HepG2 (cell line): ENCODE results near the gene EPHB6. TPM values are rescaled to one million over a fixed set of nuclear protein-coding genes. Genes with fewer than 3 reads are reported as not detected.

Source experiments
- ATAC-seq: fragments of 200-7000 bp; cut with Tn5 transposase; 3 replicates; pipeline ENCODE4 v1.9.1; 2020; ENCODE audit warnings: mild to moderate bottlenecking, moderate library complexity
- Bru-seq: library from RNA; stranded (reverse); fragments of 400-500 nt; gene quantifications from one replicate; lab custom pipeline; 2021; lab: Mats Ljungman, UMichigan
- BruChase-seq, 2 experiments: library from RNA; stranded (reverse); fragments of 400-500 nt; gene quantifications; one replicate each; lab custom pipeline; 2021; lab: Mats Ljungman, UMichigan
- BruUV-seq: library from RNA; stranded (reverse); fragments of 400-500 nt; replicated peaks from 2 replicates; lab custom pipeline; 2021; lab: Mats Ljungman, UMichigan
- CTCF ChIA-PET: fragments of 300-600 bp; formaldehyde crosslinking; extraction: SDS; loops from one replicate; lab custom pipeline; 2021; ENCODE audit warnings: low total read pairs, inconsistent platforms, low intra/inter-chr PET ratio; lab: Yijun Ruan, JAX
- POLR2A ChIA-PET: fragments of 350-600 bp; sonication (Branson Sonifier 250); formaldehyde crosslinking; loops from one replicate; lab custom pipeline; 2020; ENCODE audit warnings: antibody characterized with exemption, inconsistent platforms; lab: Yijun Ruan, JAX
- DNase-seq: peaks from one replicate; pipeline ENCODE4 v3.0.0-alpha.2; 2015; ENCODE audit warnings: low spot score
- FAIRE-seq: peaks from 3 replicates; lab custom pipeline; 2011; peaks lifted over from hg19 to GRCh38; lab: Jason Lieb, UNC
- H2AFZ ChIP-seq: one replicate; pipeline ENCODE4 v1.6.1; 2011; ENCODE audit warnings: low read length, inconsistent platforms
- H3K27ac ChIP-seq: fragments of 300-600 bp; 3 replicates; pipeline ENCODE4 v1.8.0; 2011; ENCODE audit warnings: mixed run types, mild to moderate bottlenecking, mixed read lengths, low read length, inconsistent platforms; ENCODE audit not compliant: insufficient read depth; ENCODE audit errors: extremely low read length
- H3K27me3 ChIP-seq, 2 experiments: fragments of 200-600 bp in 1 of 2; 2 replicates in 1 of 2; 3 replicates in 1 of 2; pipeline versions ENCODE4 v1.6.0 to v1.8.0; 2011; ENCODE audit warnings: low read length in 2 of 2, mild to moderate bottlenecking in 2 of 2, moderate library complexity in 2 of 2, inconsistent platforms in 1 of 2; ENCODE audit not compliant: insufficient read depth in 2 of 2, control insufficient read depth in 1 of 2
- H3K36me3 ChIP-seq, 2 experiments: fragments of 200-600 bp in 1 of 2; replicated peaks in 1 of 2; 2 replicates in 1 of 2; 3 replicates in 1 of 2; pipeline versions ENCODE4 v1.5.1 to v1.8.0; 2011; ENCODE audit warnings: low read length in 2 of 2, inconsistent platforms in 1 of 2; ENCODE audit not compliant: insufficient read depth in 2 of 2, control insufficient read depth in 1 of 2
- H3K4me1 ChIP-seq: 2 replicates; pipeline ENCODE4 v1.5.1; 2012; ENCODE audit warnings: low read length, inconsistent platforms; ENCODE audit not compliant: insufficient read depth
- H3K4me2 ChIP-seq: 2 replicates; pipeline ENCODE4 v1.6.0; 2011; ENCODE audit warnings: low read depth, low read length, inconsistent platforms
- H3K4me3 ChIP-seq, 3 experiments: fragments of 200-600 bp in 1 of 3; sonication (generic), shearing (Covaris generic) in 1 of 3; replicated peaks in 1 of 3; 2 replicates each; pipeline ENCODE4 v1.5.1; 2011 to 2016; ENCODE audit warnings: low read length in 3 of 3, inconsistent platforms in 2 of 3, low read depth in 2 of 3, mild to moderate bottlenecking in 2 of 3, control low read depth in 1 of 3, mixed read lengths in 1 of 3; ENCODE audit not compliant: insufficient read depth in 1 of 3
- H3K79me2 ChIP-seq: one replicate; pipeline ENCODE4 v1.6.1; 2011; ENCODE audit warnings: low read length, inconsistent platforms; ENCODE audit not compliant: insufficient read depth
- H3K9ac ChIP-seq: 2 replicates; pipeline ENCODE4 v1.6.0; 2011; ENCODE audit warnings: mild to moderate bottlenecking, low read depth, low read length, inconsistent platforms; ENCODE audit not compliant: insufficient read depth
- H3K9me3 ChIP-seq: 2 replicates; pipeline ENCODE4 v1.5.1; 2012; ENCODE audit warnings: mild to moderate bottlenecking, low read length
- H4K20me1 ChIP-seq: 2 replicates; pipeline ENCODE4 v1.6.0; 2011; ENCODE audit warnings: inconsistent platforms, mild to moderate bottlenecking, low read length, moderate library complexity; ENCODE audit not compliant: insufficient read depth
- BORCS8-MEF2B ChIP-seq: sonication (generic); formaldehyde crosslinking; IDR thresholded peaks from 2 replicates; pipeline ENCODE4 v1.8.0; 2022; ENCODE audit warnings: mild to moderate bottlenecking, missing genetic modification reagents
- GFI1 ChIP-seq: sonication (generic); formaldehyde crosslinking; IDR thresholded peaks from 2 replicates; pipeline ENCODE4 v1.5.0; 2020; ENCODE audit warnings: missing genetic modification reagents, mild to moderate bottlenecking, borderline replicate concordance
- TFDP1 ChIP-seq: IDR thresholded peaks from 2 replicates; pipeline ENCODE4 v1.6.1; 2016; ENCODE audit warnings: missing compliant biosample characterization, missing genetic modification reagents, borderline replicate concordance
- UBTF ChIP-seq: sonication (generic); formaldehyde crosslinking; IDR thresholded peaks from 2 replicates; pipeline ENCODE4 v1.4.0; 2020; ENCODE audit warnings: mild to moderate bottlenecking, missing genetic modification reagents
- ZNF274 ChIP-seq: sonication (generic); formaldehyde crosslinking; IDR thresholded peaks from 2 replicates; pipeline ENCODE4 v1.5.1; 2020; ENCODE audit warnings: mild to moderate bottlenecking, missing genetic modification reagents
- ZNF574 ChIP-seq: sonication (generic); formaldehyde crosslinking; IDR thresholded peaks from 2 replicates; pipeline ENCODE4 v1.4.0; 2020; ENCODE audit warnings: missing genetic modification reagents
- WGBS: methylation state at CpG from one replicate; pipeline ENCODE4 v1.1.6; 2017; ENCODE audit warnings: low lambda C conversion rate; 5-methylcytosine and 5-hydroxymethylcytosine counted together
- in situ Hi-C: cut with HindIII; loops from 2 replicates; pipeline ENCODE4 v1.10.0; 2017; ENCODE audit warnings: low pct_unique_long_range_greater_than_20kb; ENCODE audit not compliant: extremely low pct_ligation_motif_present
- intact Hi-C: fragments of 100-400 bp; cut with micrococcal nuclease; formaldehyde crosslinking; loops from one replicate; pipeline ENCODE4 v1.10.0; 2022; ENCODE audit not compliant: unreplicated experiment
- long read RNA-seq, 2 experiments: library from RNA in 1 of 2; library from polyadenylated mRNA in 1 of 2; stranded (forward) in 1 of 2; unstranded in 1 of 2; transcript quantifications; one replicate each; pipeline ENCODE4 v2.0.0, GENCODE V29; 2019 to 2022
- polyA minus RNA-seq, 3 experiments: library from RNA; depleted of rRNA, polyadenylated mRNA; stranded (reverse); fragments of >200 nt; gene quantifications; 2 replicates each; pipeline ENCODE4 v1.2.3, GENCODE V29; 2011; ENCODE audit warnings: low replicate concordance in 1 of 3
- polyA plus RNA-seq, 8 experiments: library from polyadenylated mRNA; depleted of rRNA in 3 of 8; stranded (reverse) in 7 of 8; unstranded in 1 of 8; fragments of >200 nt; fragmentation: Illumina TruSeq in 4 of 8; extraction: Trizol in 4 of 8; gene quantifications; 2 replicates each; pipeline versions ENCODE4 v1.2.1 to v1.2.3, GENCODE V29; 2011 to 2016; ENCODE audit warnings: low read depth in 4 of 8, missing spikeins in 1 of 8, mixed read lengths in 1 of 8; ENCODE audit not compliant: insufficient read depth in 1 of 8
- total RNA-seq, 5 experiments: library from RNA; depleted of rRNA; stranded (reverse); fragments of >200 nt; fragmentation: Illumina TruSeq; extraction: Trizol; gene quantifications; 2 replicates each; pipeline ENCODE4 v1.2.3, GENCODE V29; 2016; ENCODE audit warnings: low read depth in 1 of 5

EPHB6 gene
- not detected in 2 replicates for total RNA-seq (2016; rRNA removed; fragmentation: Illumina TruSeq; extraction: Trizol)
- not detected in 2 replicates for total RNA-seq (2016; cell fraction: cytosol; rRNA removed; fragmentation: Illumina TruSeq; extraction: Trizol; ENCODE audit: low read depth)
- total RNA-seq (2016; cell fraction: insoluble cytoplasmic fraction; rRNA removed; fragmentation: Illumina TruSeq; extraction: Trizol): 0.11 TPM in 1 of 2 replicates, not detected in the other
- not detected in 2 replicates for total RNA-seq (2016; cell fraction: membrane; rRNA removed; fragmentation: Illumina TruSeq; extraction: Trizol)
- not detected in 2 replicates for total RNA-seq (2016; cell fraction: nucleus; rRNA removed; fragmentation: Illumina TruSeq; extraction: Trizol)
- polyA plus RNA-seq (2011; rRNA removed): not detected in 2 replicates
- 0.01 TPM in 1 of 2 replicates, not detected in the other for polyA plus RNA-seq (2011; cell fraction: cytosol; rRNA removed)
- polyA plus RNA-seq (2011; cell fraction: nucleus; rRNA removed): 0.14 TPM in 1 of 2 replicates, not detected in the other
- not detected in 2 replicates for polyA plus RNA-seq (2012)
- polyA plus RNA-seq (2016; cell fraction: cytosol; fragmentation: Illumina TruSeq; extraction: Trizol; ENCODE audit: low read depth): not detected in 2 replicates
- not detected in 2 replicates for polyA plus RNA-seq (2016; cell fraction: insoluble cytoplasmic fraction; fragmentation: Illumina TruSeq; extraction: Trizol; ENCODE audit: low read depth)
- polyA plus RNA-seq (2016; cell fraction: membrane; fragmentation: Illumina TruSeq; extraction: Trizol; ENCODE audit: low read depth): not detected in 2 replicates
- polyA plus RNA-seq (2016; cell fraction: nucleus; fragmentation: Illumina TruSeq; extraction: Trizol; ENCODE audit: insufficient read depth, low read depth): not detected in 2 replicates
- 0.06 and 0.40 TPM in 2 replicates for polyA minus RNA-seq (2011; rRNA and poly(A)+ RNA removed; ENCODE audit: low replicate concordance)
- polyA minus RNA-seq (2011; cell fraction: cytosol; rRNA and poly(A)+ RNA removed): not detected in 2 replicates
- polyA minus RNA-seq (2011; cell fraction: nucleus; rRNA and poly(A)+ RNA removed): not detected in 2 replicates
- Bru-seq, nascent RNA: not detected
- not detected for BruChase-seq, experiment 1, labeled RNA remaining after a 6-hour chase
- BruChase-seq, experiment 2, labeled RNA remaining after a 2-hour chase: not detected
- long read RNA-seq, experiment 1: 0 reads
- long read RNA-seq, experiment 2: 0 reads

GRCh38 chr7:142854372-142855113 lies at the start of gene EPHB6:
Gene EPHB6 (plus strand): TSS chr7:142855076. CDS start chr7:142863228, 8,152 bp downstream.
- CTCF ChIA-PET: interaction anchor here (1.4 to 2.3 kb wide), 4 partner anchors 12 to 360 kb away, joined by 3 to 18 read pairs (median 9); no protein-coding TSS in a partner anchor
- in situ Hi-C loops (no loop called here), intact Hi-C loops (loop anchor here (1.0 kb wide), 2 partner anchors 12 to 149 kb away; no protein-coding TSS in a partner anchor)
- Histone ChIP-seq H3K27me3 (peaks cover 1 to 32% of the 10 kb centered on the region in 2 experiments; a peak in 3 of 5 replicates), H3K9ac (no peak within 1 kb of the TSS), H2AFZ (no peak within 1 kb of the TSS), H3K9me3 (no peaks in the 10 kb centered on the region), H3K36me3 (no peaks in the 10 kb centered on the region), H3K79me2 (no peaks in the 10 kb centered on the region), H3K4me1 (no peaks in the 10 kb centered on the region), H3K4me3 (peak within 1 kb of the TSS; percentile 44 to 77 (median 70)), H4K20me1 (no peaks in the 10 kb centered on the region), H3K27ac (no peak within 1 kb of the TSS), H3K4me2 (peak within 1 kb of the TSS; percentile 100)
- BruUV-seq: no TSS peak
- FAIRE-seq: no peak
- DNase-seq: no peak
- WGBS: 5% methylated on average over 37 of the region's 70 CpGs
- peak; percentile 72 for ATAC-seq
- POLR2A ChIA-PET: no interaction called here
- TF ChIP-seq BORCS8-MEF2B: 0 out of 2 replicates have a peak, but pooled peaks have one; percentile 10
- no peak for TF ChIP-seq TFDP1 (CRISPR knock-in tag)
- no peak for TF ChIP-seq GFI1 (CRISPR knock-in tag)
- peak; percentile 10; the same call in 1 of the 2 replicates for TF ChIP-seq UBTF (CRISPR knock-in tag)
- TF ChIP-seq ZNF574 (CRISPR knock-in tag): 0 out of 2 replicates have a peak, but pooled peaks have one; percentile 14
- TF ChIP-seq ZNF274 (CRISPR knock-in tag): no peak
